Measurements from ENCODE around the gene CPE. TPM values are rescaled to one million over a fixed set of nuclear protein-coding genes. Genes with fewer than 3 reads are reported as not detected.

The CPE gene
- total and polyA plus RNA-seq, 2 experiments from 2014 or later: 53.9 to 77.9 TPM

GRCh38 chr4:165343353-165344191 lies 35.2 kb upstream of the CPE start:
- no peak overlapping the region for H2AFZ ChIP-seq
- H4K20me1 ChIP-seq (ENCODE audit: insufficient read depth): no peaks in the 10 kb centered on the region
- H3K4me1 ChIP-seq (ENCODE audit: insufficient read depth): 0 out of 2 replicates have a peak, but pooled peaks cover 1% of the 10 kb centered on the region
- H3K79me2 ChIP-seq (ENCODE audit: insufficient read depth): no peaks in the 10 kb centered on the region
- peaks cover 31% of the 10 kb centered on the region for H3K36me3 ChIP-seq (ENCODE audit: low read depth)
- no peak overlapping the region for H3K9ac ChIP-seq
- 70 to 73% methylated on average over 13 of the region's 13 CpGs for WGBS, 2 experiments (ENCODE audit: low coverage in 1 of 2, low lambda C conversion rate in 2 of 2, missing lambda C conversion rate in 2 of 2)
- TF ChIP-seq EZH2 (IDR thresholded peaks at IDR 0.05; ENCODE audit: insufficient read depth, poor library complexity, severe bottlenecking) (no peak), EZH2phosphoT487 (IDR thresholded peaks at IDR 0.05; ENCODE audit: insufficient read depth, low read depth) (no peak)
- in situ Hi-C loops (cut with MboI): loop anchor here (10.0 kb wide), 1 partner anchor 209 kb away; no protein-coding TSS in a partner anchor
- no peaks in the 10 kb centered on the region for H3K27me3 ChIP-seq (replicated peaks; ENCODE audit: insufficient read depth)
- H3K9me3 ChIP-seq (ENCODE audit: low read depth): no peaks in the 10 kb centered on the region
- DNase-seq: no peak
- no peak overlapping the region for H3K27ac ChIP-seq
- 0 out of 2 replicates have a peak, but pooled peaks cover 9% of the 10 kb centered on the region for H3F3A ChIP-seq (ENCODE audit: insufficient read depth)
- H3K4me3 ChIP-seq: no peak overlapping the region
- no peak overlapping the region for H3K4me2 ChIP-seq (ENCODE audit: unreplicated experiment)
- H3K9me2 ChIP-seq (ENCODE audit: insufficient read depth): no peaks in the 10 kb centered on the region

- no peak for TF ChIP-seq EZH2phosphoT487 (IDR thresholded peaks at IDR 0.05; ENCODE audit: insufficient read depth, low read depth)
- no peak for TF ChIP-seq EZH2 (IDR thresholded peaks at IDR 0.05; ENCODE audit: insufficient read depth, poor library complexity, severe bottlenecking)
- WGBS, 2 experiments (ENCODE audit: low coverage in 1 of 2, low lambda C conversion rate in 2 of 2, missing lambda C conversion rate in 2 of 2): 67 to 77% methylated on average over 10 of the region's 10 CpGs
Observed at GRCh38 chr4:165345666-165346417, 33.0 kb upstream of the CPE start.

GRCh38 chr4:165347647-165348569 lies 30.9 kb upstream of the CPE start:
- no peak overlapping the region for H3K4me3 ChIP-seq
- H3K4me2 ChIP-seq (ENCODE audit: unreplicated experiment): no peak overlapping the region
- no peaks in the 10 kb centered on the region for H3K36me3 ChIP-seq (ENCODE audit: low read depth)
- no peak for DNase-seq
- H3K9me3 ChIP-seq (ENCODE audit: low read depth): no peaks in the 10 kb centered on the region
- no peak overlapping the region for H3K27ac ChIP-seq
- no peak overlapping the region for H2AFZ ChIP-seq
- H3K79me2 ChIP-seq (ENCODE audit: insufficient read depth): no peaks in the 10 kb centered on the region
- no peaks in the 10 kb centered on the region for H3K27me3 ChIP-seq (replicated peaks; ENCODE audit: insufficient read depth)
- WGBS, 2 experiments (ENCODE audit: low coverage in 1 of 2, low lambda C conversion rate in 2 of 2, missing lambda C conversion rate in 2 of 2): 64 to 65% methylated on average over 3 of the region's 3 CpGs
- in situ Hi-C loops (cut with MboI): loop anchor here (10.0 kb wide), 1 partner anchor 213 kb away; no protein-coding TSS in a partner anchor
- H3K4me1 ChIP-seq (ENCODE audit: insufficient read depth): no peaks in the 10 kb centered on the region
- TF ChIP-seq EZH2 (IDR thresholded peaks at IDR 0.05; ENCODE audit: insufficient read depth, poor library complexity, severe bottlenecking): no peak
- TF ChIP-seq EZH2phosphoT487 (IDR thresholded peaks at IDR 0.05; ENCODE audit: insufficient read depth, low read depth): no peak
- H3K9me2 ChIP-seq (ENCODE audit: insufficient read depth): no peaks in the 10 kb centered on the region
- no peaks in the 10 kb centered on the region for H4K20me1 ChIP-seq (ENCODE audit: insufficient read depth)
- H3F3A ChIP-seq (ENCODE audit: insufficient read depth): no peaks in the 10 kb centered on the region
- H3K9ac ChIP-seq: no peak overlapping the region

More at GRCh38 chr4:165345666-165346417, 33.0 kb upstream of the CPE start:
- Histone ChIP-seq H3K36me3 (ENCODE audit: low read depth) (peaks cover 16% of the 10 kb centered on the region), H3K4me2 (ENCODE audit: unreplicated experiment) (no peak overlapping the region), H3F3A (ENCODE audit: insufficient read depth) (0 out of 2 replicates have a peak, but pooled peaks cover 9% of the 10 kb centered on the region), H2AFZ (no peak overlapping the region), H3K27me3 (replicated peaks; ENCODE audit: insufficient read depth) (no peaks in the 10 kb centered on the region), H3K27ac (no peak overlapping the region), H4K20me1 (ENCODE audit: insufficient read depth) (no peaks in the 10 kb centered on the region), H3K9me3 (ENCODE audit: low read depth) (no peaks in the 10 kb centered on the region), H3K4me3 (no peak overlapping the region), H3K9ac (no peak overlapping the region), H3K79me2 (ENCODE audit: insufficient read depth) (no peaks in the 10 kb centered on the region), H3K4me1 (ENCODE audit: insufficient read depth) (no peaks in the 10 kb centered on the region), H3K9me2 (ENCODE audit: insufficient read depth) (no peaks in the 10 kb centered on the region)
- no peak for DNase-seq
- in situ Hi-C loops (cut with MboI): loop anchor here (10.0 kb wide), 1 partner anchor 211 kb away; no protein-coding TSS in a partner anchor

Measured in GM23248 (cell line).